ENCODE data around the gene CERS6.
A peak's percentile ranks its signal among the peaks of the same experiment; 100 is the strongest.
"Not testable (repeated sequence)": the region's sequence is repeated elsewhere in the genome, so short reads cannot be mapped to it uniquely, and the experiment has no call there.

Gene CERS6

DNA sequence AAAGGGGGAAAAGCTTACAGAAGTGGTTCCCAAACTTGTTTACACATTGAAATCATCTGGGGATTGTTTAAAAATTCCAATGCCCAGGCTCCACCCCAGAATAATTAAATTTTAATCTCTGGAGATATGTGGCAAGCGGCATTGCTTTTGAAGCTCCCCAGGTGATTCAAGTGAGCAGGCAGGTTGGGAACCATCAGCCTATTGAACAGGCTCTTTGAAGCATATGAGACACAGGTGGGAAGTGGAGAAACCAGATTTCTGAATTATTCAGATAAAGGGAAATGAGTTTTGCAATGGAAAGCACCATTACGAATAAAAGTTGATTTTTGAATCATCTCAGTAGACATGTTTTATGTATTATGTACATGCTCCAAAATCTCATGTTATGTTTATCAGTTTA, 288.8 kb downstream of the CERS6 start:
- no peak for DNase-seq

DNA sequence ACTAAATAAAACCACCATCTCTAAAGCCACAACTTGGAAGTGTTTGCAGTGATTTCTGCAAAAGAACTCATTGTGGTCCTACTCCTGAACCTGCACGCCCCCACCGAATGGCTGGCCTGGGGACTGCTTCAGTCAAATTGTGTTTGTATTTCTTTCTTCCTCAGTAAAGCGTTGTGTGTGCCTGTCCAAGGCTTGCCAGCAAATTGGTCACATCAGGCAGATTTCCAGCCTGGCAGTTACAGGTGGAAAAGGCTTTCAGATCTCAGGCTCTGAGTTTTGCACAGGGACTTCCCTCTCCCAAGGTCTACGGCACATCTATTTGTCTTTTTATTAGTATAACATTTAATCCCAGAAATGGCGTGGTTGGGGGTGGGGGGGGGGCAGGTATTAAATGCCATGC, 292.4 kb downstream of the CERS6 start:
- DNase-seq: no peak

DNA sequence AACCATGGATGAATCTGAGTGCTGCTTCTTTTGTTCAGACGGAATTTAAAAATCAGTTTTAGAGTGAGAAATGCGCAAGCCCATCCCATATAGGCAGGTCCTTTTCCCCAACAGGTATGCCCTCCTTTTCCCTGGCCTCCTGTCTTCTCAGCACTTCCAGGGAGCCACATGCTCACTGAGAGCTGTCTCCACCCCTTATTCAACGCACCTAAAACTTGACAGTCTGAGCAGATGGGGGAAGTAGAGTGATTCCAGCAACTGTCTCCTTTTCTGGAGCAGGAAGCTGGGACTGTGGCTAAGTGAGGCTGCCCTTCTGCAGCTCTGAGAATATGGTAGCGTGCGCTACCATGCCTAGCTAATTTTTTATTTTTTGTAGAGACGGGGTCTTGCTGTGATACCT, 293.2 kb downstream of the CERS6 start:
- DNase-seq: no peak

DNA sequence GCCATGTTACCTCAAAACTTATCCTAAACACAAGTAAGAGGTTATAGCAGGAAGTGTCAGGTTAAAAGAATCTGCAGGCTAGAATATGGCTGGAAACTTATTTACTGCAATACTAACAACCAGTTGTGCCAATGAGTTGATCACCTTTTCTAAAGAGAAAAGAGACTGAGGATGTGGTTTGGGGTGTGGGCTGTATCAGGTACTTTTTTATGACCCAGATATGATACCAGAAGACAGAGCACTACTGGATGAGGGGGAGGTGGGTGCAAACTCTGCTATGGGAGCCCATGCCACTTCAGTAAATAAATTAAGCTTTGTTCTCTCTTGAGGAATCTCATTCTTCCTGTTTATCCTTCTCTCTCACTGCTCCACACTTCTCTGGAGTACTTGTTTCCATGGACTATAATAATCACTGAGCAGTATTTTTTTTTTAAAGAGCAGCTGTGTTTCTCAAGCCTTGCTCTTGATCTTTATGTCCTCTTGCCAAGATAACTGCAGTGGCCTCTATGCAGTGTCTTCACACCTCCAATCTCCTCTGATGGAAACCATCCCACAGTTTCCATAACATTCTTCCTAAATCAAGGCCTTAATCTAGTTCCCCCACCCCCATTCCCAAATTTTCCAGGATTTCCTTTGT, 295.1 kb downstream of the CERS6 start:
- no peak for DNase-seq

DNA sequence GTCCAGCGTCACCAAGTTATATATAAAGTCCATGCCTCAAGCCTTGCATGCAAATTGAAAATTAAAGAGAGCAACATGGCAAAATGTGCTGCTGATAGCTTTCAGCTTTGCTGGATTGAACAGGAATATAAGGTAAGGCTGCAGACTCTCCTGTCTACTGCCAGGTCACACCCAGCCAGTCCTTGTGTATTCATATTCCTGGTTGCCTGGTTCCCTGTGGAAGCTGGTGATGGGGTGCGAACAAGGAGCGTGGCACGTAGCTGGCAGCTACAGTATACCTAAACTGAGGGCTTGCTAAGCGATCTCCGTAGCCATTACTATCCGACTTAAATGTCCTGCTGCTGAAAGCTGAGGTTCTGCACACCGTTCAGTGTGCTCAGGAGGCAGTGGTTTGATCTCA, 296.3 kb downstream of the CERS6 start:
- DNase-seq: no peak

DNA sequence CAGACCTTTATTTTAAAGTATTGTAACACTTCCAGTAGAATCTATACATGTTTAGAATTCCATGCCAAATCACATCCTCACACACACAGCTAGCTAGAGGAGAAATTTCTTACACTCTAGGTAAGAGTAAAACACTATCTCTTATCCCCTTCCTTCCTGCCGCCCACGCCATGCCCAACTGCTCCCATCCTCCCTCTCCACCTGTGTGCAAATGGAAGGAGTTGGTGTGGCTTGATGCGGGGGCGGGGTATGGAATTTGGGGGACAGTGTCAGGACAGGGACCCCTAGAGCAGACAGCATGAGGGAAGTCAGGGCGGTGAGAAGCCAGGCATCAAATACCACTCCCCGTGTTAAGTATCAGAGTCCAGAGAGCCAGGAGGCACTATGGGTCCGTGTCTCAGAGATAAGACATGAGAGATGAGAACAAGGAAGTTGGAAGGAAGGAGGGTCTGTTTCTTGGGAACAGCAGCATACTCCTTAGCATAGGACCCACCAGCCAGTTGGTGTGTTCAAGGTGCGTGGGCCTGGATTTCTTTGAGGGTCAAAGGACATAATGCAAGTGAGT, 297.8 kb downstream of the CERS6 start:
- DNase-seq: no peak

DNA sequence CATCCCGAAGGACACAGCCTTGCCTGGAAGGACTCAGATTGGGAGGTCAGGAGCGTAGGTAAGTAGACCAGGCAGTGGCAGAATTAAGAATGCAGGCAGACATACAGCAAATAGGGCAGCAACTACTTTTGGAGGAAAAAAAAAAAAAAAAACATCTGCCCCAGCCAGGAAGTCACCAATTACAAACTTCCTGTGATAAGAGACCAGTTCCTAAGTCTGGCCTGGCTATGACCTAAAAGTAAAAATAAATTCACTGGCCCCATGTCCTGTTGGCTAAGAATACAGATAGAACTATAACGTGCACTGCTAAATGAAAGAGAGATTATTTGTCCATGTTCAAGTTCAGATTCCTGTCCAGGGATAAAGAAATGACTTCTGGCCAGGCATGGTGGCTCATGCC, 301.2 kb downstream of the CERS6 start:
- peak; percentile 75 for DNase-seq

DNA sequence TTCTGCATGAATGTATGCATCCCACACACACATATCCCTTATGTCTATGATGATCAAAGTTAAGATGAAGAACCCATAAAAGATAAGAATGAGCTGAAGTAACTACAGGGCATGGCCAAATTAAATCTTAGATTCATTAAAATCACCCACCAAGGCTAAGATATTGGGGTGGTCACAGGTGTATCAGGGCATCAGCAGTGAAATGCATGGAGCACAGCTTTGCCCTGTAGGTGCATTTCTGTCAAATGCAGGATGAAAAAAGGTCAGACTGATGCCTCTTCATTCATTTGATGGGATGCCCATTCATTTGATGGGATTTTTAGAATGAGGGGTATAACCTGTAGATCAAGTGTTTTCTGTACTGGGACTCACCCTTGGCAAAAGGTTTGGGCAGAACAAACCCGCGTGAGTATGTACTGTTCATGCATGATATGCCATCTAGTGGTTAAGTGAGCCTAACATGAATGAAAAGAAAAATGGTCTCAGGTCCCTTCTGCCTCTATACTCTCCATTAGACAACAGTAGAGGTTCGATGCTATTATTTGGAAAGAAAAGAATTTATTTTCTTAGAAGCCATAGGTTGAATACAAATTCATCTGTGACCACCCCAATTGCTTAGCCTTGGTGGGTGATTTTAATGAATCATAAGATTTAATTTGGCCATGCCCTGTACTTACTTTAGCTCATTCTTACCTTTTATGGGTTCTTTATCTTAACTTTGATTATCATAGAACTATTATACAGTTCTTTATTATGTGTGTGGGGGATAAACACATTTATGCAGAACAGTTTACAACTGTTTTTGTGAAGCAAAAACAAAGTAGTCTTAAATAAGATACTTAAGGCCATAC, 303.1 kb downstream of the CERS6 start:
- DNase-seq: peak; percentile 1

DNA sequence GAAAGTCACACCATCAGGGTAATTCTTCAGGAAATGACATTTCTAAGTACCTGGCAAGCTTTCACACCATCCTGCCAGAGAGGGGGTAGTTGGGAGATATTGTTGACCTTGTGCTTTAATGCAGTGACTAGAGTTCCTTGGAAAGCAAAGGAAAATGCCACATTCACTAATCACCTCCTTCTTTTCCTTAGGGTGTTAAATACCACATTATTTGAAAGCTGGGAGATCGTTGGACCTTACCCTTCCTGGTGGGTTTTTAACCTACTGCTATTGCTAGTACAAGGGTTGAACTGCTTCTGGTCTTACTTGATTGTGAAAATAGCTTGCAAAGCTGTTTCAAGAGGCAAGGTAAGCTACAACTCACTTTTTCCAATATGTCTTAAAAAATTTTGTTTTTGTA, 309.3 kb downstream of the CERS6 start:
- DNase-seq: no peak

DNA sequence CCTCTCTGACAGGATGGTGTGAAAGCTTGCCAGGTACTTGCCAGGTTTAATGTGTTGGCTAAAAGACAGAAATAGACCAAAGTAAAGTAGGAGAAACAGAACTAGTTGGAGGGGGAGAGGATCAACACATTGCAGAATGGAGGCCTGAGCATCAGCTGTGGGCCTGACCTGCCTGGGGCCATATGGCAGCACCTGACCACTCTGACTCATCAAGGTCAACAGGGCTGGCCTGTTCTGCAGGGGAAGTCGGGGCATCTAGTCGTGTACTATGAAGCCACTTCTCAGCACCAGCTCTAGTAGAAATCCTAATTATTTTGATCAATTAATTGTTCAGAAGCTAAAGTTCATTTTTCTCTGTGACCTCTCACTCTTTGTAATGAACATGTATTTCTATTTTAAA, 310.5 kb downstream of the CERS6 start:
- DNase-seq: no peak

DNA sequence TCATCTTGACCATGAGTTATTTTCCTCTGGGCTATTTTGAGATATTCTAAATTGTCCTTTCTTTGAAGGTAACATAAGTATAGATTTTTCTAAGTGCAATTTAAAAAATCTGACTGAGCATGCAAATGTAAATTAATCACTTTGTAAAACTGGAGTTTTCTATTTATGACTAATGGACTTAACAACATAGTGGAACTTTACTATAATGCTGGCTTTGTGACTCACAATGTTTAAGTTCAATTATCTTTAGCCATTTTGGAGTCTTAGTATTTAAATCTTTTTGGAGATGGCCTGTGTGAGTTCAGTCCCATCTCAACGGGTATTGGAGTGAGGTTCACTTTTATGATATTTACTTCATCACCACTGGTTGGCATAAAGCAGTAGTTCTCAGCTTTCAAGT, 311.2 kb downstream of the CERS6 start:
- DNase-seq: no peak

DNA sequence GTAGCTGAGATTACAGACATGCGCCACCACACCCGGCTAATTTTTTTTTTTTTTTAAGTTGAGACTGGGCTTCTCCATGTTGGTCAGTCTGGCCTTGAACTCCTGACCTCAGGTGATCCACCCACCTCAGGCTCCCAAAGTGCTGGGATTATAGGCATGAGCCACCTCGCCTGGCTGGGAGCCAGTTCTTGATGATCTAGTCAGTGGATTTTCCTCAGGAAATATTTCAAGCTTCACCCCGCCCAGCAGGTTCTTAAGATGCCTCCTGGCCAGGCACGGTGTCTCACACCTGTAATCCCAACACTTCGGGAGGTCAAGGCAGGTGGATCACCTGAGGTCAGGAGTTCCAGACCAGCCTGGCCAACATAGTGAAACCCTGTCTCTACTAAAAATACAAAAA, 312.3 kb downstream of the CERS6 start:
- DNase-seq: not testable (repeated sequence)

DNA sequence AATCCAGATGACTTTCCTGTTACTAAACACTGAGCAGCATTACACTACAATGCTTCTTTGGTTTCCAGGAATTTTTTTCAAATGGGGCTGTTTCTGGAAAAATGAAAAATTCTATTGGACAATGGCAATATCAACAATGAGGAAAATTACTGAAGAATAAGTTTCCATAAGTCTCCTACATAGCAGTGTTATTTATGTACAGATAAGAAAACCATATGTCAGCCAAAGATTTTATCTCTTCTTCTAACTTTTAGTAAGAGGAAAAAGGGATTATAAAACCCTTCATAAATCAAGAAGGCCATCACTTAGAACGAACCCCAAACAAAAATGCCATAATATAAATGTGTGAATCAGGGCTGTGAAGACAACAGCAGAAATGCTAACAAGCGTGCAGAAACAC, 314.7 kb downstream of the CERS6 start:
- DNase-seq: no peak

DNA sequence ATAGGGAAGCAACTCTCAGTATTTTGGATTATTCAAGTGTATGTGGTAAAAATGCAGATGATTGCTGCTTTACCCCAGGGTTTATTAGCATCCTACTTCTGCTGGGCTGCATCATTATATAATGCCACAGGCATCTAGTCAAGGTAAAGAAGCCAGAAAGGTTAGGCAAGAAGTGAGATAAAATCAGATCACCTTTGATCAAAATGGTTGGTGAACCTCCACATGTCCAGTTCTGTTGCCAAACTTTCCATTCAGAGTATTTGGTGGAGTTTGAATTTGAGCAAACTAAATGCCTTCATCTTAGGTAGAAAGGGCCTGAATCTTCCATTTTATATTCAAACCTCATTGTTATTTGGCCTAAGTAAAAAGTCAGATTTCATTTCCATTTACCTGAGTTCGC, 316.6 kb downstream of the CERS6 start:
- no peak for DNase-seq

DNA sequence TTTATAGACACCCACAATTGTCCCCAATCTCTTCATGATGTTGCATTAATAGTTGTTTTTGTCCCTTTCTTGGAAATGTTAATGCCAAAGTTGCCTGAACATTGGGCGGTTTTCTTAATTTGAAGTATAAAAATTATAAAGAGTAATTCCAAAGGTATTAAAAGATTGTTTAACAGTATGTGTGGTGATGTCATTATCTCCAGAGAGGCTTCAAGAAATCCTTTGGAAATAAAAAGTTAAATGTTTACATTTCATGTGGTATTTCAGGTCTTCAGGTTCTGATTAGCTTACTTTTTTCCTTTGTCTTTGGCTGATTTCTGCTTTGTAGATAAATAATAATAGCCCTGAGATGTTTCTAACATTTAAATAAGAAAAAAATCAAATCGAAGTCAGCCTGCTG, 317.1 kb downstream of the CERS6 start:
- no peak for DNase-seq

DNA sequence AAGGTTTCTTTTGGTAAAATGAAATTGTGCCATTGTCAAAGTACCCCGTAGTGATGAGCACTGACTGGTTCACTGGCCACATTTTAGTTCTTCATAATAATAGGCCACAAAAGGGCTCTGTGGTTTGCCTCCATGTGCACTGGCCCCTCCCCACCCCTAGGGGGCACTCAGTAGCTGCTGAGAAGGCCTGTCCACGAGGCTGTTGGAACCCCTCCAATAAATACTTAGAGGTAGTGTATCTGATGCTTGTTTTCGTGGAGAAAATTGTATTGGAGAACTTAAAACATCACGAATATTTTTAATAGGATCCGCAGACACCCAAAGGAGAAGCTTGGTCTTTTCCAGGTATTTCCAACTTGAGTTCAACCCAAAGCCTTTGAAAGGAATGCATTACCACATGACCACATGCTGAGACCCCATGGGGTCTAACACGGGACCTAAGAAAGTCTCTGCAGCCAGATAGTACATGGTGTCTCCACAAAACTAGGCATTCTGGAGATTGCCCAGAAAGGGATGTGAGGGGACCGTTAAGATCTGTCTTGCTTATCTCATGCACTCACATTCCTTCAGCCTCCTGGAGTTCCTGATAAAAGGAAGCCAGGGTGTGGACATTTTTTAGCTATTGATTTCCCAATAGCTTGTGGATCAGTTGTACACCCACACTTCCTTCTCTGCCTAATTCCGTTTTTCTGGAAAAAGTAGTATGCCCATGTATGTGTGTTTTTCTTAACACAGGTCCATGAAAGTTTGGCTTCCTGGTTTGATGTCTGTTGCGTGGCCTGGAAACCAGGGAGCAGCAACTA, 317.8 kb downstream of the CERS6 start:
- no peak for DNase-seq

DNA sequence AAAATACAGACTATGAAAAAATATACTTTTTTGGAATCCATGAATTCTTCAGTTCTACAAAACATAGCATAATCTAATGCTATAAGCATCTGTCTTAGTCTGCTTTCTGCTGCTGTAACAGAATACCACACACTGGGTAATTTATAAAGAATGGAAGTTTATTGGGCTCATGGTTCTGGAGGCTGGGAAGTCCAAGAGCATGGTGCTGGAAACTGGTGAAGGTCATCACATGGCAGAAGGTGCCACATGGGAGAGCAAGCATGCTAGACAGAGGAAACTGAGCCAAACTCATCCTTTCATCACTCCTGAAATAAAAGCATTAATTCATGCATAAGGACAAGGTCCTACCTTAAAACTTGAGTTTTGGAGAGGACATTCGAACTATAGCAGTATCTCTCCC, 319.8 kb downstream of the CERS6 start:
- no peak for DNase-seq

DNA sequence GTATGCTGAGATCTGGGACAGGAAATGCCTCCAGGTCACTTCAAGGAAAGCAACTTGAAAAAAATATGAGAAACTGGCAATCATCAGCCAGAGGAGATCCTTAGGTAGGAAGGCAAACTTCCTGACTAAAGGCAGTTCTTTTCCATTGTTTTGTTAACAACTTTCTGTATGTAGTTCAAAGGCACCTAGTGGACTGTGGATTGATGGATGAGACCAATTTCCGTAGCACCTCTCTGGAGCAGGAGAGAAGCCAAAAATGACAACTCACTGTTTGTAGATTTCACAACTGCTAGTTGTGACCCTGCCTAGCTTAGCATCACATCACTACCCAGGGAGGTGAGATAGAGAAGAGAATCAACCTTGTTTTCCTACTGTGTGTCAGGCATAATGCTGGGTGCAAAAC, 324.6 kb downstream of the CERS6 start:
- no peak for DNase-seq

DNA sequence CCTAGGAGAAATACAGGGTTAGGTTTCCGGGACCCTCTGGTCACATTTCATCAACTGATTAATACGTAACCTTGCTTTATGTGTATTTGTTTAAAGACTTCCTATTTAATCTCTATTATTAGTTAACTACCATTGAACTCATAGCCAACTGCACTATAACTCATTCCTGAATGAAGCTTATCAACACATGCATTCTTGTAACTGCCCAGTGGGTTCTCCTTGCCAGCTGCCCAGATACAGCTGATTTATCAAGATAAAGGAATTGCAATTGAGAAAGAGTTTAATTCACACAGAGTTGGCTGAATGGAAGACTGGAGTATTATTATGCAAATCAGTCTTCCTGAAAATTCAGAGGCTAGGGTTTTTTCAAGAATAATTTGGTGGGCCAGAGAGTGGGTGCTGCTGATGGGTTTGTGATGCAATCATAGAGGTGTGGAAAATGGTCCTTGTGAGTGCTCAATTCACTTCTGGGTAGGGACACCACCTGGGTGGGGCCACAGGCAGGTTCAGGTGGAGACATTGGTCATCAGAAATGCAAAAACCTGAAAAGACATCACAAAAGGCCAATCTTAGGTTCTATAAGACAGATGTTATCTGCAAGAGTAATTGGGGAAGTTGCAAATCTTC, 325.2 kb downstream of the CERS6 start:
- DNase-seq: no peak

DNA sequence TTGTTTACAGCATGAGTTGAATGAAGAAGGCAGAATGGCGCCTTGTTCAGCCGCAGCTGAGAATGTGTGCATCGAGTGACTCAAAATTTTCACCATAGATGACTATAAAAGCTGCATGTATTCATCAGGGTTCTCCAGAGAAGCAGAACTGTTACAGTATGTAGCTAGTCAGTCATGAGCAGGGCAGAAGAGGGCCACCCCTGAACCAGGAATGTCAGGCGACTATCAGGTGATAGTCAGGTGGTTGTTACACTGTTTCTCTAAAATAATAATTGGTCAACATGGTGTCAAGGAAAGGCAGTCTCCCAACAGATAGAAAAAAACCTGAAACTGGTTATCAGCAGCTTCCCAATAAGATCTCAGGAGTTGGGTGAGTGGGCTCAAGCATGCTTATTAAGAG, 326.2 kb downstream of the CERS6 start:
- no peak for DNase-seq

DNA sequence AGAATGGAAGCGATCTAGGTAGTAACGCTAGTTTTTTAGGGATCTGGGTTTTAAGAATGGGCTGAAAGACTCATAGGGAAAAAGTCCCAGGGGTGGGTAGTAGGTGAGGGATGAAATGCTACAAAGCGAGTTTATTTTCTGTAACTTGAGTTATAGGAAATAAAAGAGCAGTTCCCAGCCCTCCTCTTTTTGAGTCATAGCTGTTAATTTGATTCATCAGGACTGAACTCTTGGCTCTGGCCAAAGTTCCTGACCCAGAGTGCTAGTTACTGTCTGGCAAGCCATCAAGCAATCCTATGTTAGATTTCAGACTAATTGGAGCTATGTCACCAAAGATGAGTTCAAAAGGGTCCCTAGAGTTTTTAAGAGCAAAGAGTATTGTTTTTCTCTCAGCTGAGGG, 328.9 kb downstream of the CERS6 start:
- DNase-seq: no peak

DNA sequence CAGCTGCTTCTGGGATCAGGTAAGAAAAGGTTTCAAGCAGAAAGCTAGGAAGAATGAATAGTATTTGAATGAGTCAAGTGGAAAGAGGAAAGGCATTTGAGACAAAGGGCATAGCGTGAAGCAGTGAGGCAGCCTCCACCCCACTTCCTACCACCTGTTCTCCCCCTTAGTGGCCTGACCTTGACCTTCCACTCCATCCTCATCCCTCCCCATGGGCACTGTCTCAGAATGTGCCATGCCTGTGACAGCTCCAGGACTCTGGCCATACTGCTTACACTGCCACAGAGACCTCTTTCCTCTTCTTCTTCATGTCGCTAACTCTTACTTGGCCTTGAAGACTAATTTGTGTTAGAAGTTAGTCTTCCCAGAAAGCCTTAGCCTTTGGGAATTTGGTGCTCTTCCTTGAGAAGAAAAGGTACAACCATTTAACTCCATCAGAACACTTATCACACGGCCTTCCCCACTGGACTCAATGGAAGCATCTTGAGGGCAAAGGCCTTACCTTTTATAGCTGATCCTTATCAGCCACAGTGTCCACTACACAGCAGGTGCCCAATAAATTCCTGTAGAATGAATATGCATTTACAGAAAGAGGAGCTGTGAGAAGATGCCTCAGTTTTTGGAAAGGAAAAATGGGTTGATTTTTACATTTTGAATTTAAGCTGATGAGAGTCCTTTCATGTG, 331.2 kb downstream of the CERS6 start:
- DNase-seq: no peak
